ENCODE data around the gene GIT2. TPM values are rescaled to one million over a fixed set of nuclear protein-coding genes. Genes with fewer than 3 reads are reported as not detected.

The GIT2 gene, protein sequence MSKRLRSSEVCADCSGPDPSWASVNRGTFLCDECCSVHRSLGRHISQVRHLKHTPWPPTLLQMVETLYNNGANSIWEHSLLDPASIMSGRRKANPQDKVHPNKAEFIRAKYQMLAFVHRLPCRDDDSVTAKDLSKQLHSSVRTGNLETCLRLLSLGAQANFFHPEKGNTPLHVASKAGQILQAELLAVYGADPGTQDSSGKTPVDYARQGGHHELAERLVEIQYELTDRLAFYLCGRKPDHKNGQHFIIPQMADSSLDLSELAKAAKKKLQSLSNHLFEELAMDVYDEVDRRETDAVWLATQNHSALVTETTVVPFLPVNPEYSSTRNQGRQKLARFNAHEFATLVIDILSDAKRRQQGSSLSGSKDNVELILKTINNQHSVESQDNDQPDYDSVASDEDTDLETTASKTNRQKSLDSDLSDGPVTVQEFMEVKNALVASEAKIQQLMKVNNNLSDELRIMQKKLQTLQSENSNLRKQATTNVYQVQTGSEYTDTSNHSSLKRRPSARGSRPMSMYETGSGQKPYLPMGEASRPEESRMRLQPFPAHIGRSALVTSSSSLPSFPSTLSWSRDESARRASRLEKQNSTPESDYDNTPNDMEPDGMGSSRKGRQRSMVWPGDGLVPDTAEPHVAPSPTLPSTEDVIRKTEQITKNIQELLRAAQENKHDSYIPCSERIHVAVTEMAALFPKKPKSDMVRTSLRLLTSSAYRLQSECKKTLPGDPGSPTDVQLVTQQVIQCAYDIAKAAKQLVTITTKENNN
- total RNA-seq: 10 to 100 TPM; 33.3 to 46.2 (median 39.6) TPM
- long read RNA-seq, donor 1, full-length matches to known transcripts: 3 of 21 reads
- long read RNA-seq, donor 1, partial matches to known transcripts: 9 of 21 reads
- long read RNA-seq, donor 1, other reads (novel, unspliced or antisense): 9 of 21 reads
- long read RNA-seq, donor 2, full-length matches to known transcripts: 3 of 9 reads
- long read RNA-seq, donor 2, partial matches to known transcripts: 1 of 9 reads
- long read RNA-seq, donor 2, other reads (novel, unspliced or antisense): 5 of 9 reads

DNA sequence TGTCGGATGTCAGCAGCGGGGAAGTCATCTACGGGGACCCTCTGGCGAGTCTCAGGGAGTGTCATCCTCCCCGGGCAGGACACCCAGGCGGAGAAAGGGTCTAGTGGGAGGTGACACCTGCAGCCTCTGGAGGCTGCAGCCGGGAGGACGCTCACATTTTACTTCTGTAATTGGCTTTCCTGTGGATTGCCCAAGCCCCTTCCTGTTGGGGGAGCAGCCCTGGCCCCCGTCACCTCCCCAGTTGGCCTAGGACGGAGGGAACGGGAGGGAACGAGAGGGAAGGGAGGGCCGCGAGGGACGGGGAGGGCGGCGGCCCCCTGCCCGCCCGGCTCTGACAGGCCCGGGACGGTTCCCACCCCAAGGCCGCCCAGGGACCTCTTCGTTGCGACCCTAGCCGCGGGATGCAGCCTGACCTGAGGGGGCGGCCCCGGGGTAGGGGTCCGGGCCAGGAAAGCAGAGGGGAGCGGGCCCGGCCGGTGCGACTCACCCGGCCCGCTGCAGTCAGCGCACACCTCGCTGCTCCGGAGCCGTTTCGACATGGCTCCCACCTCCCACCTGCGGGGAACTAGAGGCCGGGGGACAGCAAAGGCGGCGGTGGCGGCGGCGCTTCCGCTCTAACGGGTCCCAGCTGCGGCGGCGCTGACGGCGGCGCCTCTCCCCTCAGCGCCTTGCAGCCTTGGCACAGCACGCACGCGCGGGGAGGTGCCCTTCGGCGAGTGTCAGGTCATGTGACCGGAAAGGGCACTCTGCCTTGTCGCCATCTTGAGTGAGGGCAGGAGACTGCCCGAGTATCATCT is at the start of gene GIT2:
TSS of gene GIT2 (minus strand) at position 683 of the 797 bp plus-strand sequence. CDS start at position 539, 144 bp downstream.
- H3K4me1 ChIP-seq (ENCODE audit: low read depth): peaks cover 10% of the 10 kb centered on the region
- DNase-seq (peak; percentile 94 to 97 (median 95)), ATAC-seq (peak; percentile 88)
- H3K9me3 ChIP-seq: no peaks in the 10 kb centered on the region
- TF ChIP-seq, protein P1, sequence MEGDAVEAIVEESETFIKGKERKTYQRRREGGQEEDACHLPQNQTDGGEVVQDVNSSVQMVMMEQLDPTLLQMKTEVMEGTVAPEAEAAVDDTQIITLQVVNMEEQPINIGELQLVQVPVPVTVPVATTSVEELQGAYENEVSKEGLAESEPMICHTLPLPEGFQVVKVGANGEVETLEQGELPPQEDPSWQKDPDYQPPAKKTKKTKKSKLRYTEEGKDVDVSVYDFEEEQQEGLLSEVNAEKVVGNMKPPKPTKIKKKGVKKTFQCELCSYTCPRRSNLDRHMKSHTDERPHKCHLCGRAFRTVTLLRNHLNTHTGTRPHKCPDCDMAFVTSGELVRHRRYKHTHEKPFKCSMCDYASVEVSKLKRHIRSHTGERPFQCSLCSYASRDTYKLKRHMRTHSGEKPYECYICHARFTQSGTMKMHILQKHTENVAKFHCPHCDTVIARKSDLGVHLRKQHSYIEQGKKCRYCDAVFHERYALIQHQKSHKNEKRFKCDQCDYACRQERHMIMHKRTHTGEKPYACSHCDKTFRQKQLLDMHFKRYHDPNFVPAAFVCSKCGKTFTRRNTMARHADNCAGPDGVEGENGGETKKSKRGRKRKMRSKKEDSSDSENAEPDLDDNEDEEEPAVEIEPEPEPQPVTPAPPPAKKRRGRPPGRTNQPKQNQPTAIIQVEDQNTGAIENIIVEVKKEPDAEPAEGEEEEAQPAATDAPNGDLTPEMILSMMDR (IDR thresholded peaks at IDR 0.05): no peak
- H3K36me3 ChIP-seq (ENCODE audit: low read depth): no peaks in the 10 kb centered on the region
- H3K4me3 ChIP-seq: peak within 1 kb of the TSS; percentile 96
- intact Hi-C loops (cut with DNase I, micrococcal nuclease): no loop called here

DNA sequence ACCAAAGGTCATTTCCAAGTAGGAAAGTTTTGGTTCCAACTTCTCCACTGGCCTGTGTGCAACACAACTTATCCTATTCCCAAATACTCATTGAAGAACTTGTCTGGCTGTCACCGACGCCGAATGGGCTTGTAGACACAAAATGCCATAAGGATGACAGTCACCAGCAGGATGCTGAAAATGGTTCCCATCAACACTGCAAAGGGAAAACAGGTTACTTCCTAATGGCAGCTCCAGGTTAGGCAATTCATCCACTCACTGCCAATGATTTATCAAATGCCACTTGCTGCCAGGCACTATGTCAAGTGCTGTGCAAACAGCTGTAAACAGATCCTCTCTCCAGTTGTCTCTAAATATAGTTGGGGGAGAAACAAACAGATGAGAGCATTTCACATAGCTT is 46.1 kb upstream of the GIT2 start:
- TF ChIP-seq, protein P1 (IDR thresholded peaks at IDR 0.05): no peak
- DNase-seq (no peak), ATAC-seq (no peak)
- no peaks in the 10 kb centered on the region for H3K9me3 ChIP-seq
- no peaks in the 10 kb centered on the region for H3K36me3 ChIP-seq (ENCODE audit: low read depth)
- H3K4me3 ChIP-seq: no peak overlapping the region
- intact Hi-C loops (cut with DNase I, micrococcal nuclease): no loop called here
- peaks cover 22% of the 10 kb centered on the region for H3K4me1 ChIP-seq (ENCODE audit: low read depth)

DNA sequence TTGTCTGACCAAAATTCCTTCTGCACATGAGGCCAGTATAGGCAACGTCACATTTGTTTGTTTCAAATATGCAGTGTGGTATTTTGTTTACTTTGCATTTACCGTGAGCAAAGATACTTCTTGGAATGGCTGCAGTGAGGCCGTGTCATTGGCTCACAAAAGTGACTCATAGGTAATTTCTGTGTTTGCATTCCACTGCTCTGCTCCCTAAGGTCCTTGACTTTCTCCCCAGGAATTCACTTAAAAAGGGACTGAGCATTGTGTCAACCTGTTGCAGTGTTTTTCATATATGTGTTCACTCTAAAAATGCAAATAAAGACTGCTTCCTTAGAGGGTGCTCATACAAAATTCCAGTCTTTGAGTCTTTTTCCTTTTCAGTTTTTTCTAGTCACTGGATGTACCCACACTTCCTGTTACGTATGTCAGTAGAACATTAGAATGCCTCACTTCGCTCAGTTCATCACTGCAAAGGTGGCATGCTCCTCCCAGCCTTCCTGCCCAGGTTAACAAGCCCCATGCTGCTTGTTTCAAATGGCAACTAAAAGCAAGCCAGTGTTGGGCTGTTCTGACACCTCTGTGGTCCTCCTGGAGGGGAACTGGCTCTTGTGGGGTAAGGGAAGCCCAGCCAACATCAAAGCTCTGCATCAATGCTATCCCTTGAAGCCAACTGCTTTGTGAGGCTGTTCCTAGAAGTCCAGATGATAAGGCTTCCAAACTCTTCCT is 43.1 kb upstream of the GIT2 start:
- Histone ChIP-seq H3K4me3 (no peak overlapping the region), H3K4me1 (ENCODE audit: low read depth) (peaks cover 17% of the 10 kb centered on the region), H3K36me3 (ENCODE audit: low read depth) (no peaks in the 10 kb centered on the region), H3K9me3 (no peaks in the 10 kb centered on the region)
- peak; percentile 94 for ATAC-seq
- intact Hi-C loops (cut with DNase I, micrococcal nuclease): no loop called here
- TF ChIP-seq, protein P1 (IDR thresholded peaks at IDR 0.05): no peak
- DNase-seq: peak in 2 of 3 donors; percentile 52 to 55

DNA sequence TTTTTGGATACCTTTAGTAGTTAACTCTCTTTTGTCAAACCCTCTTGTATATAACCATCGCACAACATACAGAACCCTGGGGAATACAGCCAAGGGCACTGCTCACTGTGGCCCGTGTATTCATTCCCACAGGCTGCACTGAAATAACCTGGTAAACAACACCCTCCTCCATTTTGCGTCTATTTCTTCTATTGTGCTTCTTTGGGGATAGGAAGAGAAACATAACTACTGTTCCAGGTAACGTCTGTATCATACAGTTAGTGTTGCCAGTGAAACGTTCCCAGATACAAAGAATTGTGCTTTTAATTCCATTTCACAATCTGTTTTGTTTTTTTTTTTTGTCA is 42.5 kb upstream of the GIT2 start:
- intact Hi-C loops (cut with DNase I, micrococcal nuclease): no loop called here
- ATAC-seq (no peak), DNase-seq (no peak)
- no peaks in the 10 kb centered on the region for H3K9me3 ChIP-seq
- no peaks in the 10 kb centered on the region for H3K36me3 ChIP-seq (ENCODE audit: low read depth)
- H3K4me3 ChIP-seq: no peak overlapping the region
- H3K4me1 ChIP-seq (ENCODE audit: low read depth): peaks cover 17% of the 10 kb centered on the region
- TF ChIP-seq, protein P1 (IDR thresholded peaks at IDR 0.05): no peak
